Endothelial cell of umbilical vein (primary cell): Measurements from ENCODE around the gene USP48. TPM values are rescaled to one million over a fixed set of nuclear protein-coding genes. Genes with fewer than 3 reads are reported as not detected.

Source experiments
- BruUV-seq: library from RNA; stranded (reverse); fragments of 400-500 nt; replicated peaks from 2 replicates; lab custom pipeline; 2021; lab: Mats Ljungman, UMichigan
- CTCF ChIA-PET: fragments of 300-600, 350-600 bp; sonication (Branson Sonifier 250); formaldehyde crosslinking; loops from one replicate; lab custom pipeline; 2021; ENCODE audit warnings: antibody characterized with exemption, inconsistent platforms; lab: Charles Lee
- POLR2A ChIA-PET: fragments of 300-600, 350-600 bp; sonication (Branson Sonifier 250); formaldehyde crosslinking; loops from one replicate; lab custom pipeline; 2021; ENCODE audit warnings: antibody characterized with exemption, inconsistent platforms; lab: Charles Lee
- DNase-seq: peaks from one replicate; pipeline ENCODE4 v3.0.0-alpha.2; 2011; ENCODE audit warnings: low read depth, low spot score
- FAIRE-seq: peaks from 2 replicates; lab custom pipeline; 2011; peaks lifted over from hg19 to GRCh38; lab: Jason Lieb, UNC
- H2AFZ ChIP-seq: 2 replicates; pipeline ENCODE4 v1.6.0; 2012; ENCODE audit warnings: low read depth, low read length, control low read depth, inconsistent platforms
- H3K27ac ChIP-seq: 2 replicates; pipeline ENCODE4 v1.5.1; 2011; ENCODE audit warnings: low read depth, mild to moderate bottlenecking, control low read depth, low read length, moderate library complexity; ENCODE audit not compliant: insufficient read depth
- H3K27me3 ChIP-seq, 2 experiments: 2 replicates each; pipeline versions ENCODE4 v1.6.0 to v1.6.1; 2011; ENCODE audit warnings: low read length in 2 of 2, mixed read lengths in 1 of 2; ENCODE audit not compliant: control insufficient read depth in 2 of 2, insufficient read depth in 2 of 2
- H3K36me3 ChIP-seq, 2 experiments: 2 replicates in 1 of 2; 3 replicates in 1 of 2; pipeline ENCODE4 v1.5.1; 2011; ENCODE audit warnings: low read length in 2 of 2, mild to moderate bottlenecking in 1 of 2, moderate library complexity in 1 of 2; ENCODE audit not compliant: control insufficient read depth in 2 of 2, insufficient read depth in 2 of 2; ENCODE audit errors: extremely low read depth in 1 of 2
- H3K4me1 ChIP-seq: 3 replicates; pipeline ENCODE4 v1.5.1; 2011; ENCODE audit warnings: mild to moderate bottlenecking, low read length; ENCODE audit not compliant: control insufficient read depth, insufficient read depth; ENCODE audit errors: extremely low read depth
- H3K4me2 ChIP-seq: 2 replicates; pipeline ENCODE4 v1.6.1; 2011; ENCODE audit warnings: low read length, control low read depth, mixed read lengths; ENCODE audit not compliant: insufficient read depth
- H3K4me3 ChIP-seq, 3 experiments: fragments of 200-600 bp in 1 of 3; sonication (generic), shearing (Covaris generic) in 1 of 3; replicated peaks in 1 of 3; 2 replicates each; pipeline ENCODE4 v1.5.1; 2011 to 2016; ENCODE audit warnings: control low read depth in 3 of 3, low read length in 3 of 3, mild to moderate bottlenecking in 2 of 3, inconsistent platforms in 1 of 3, low read depth in 1 of 3, moderate library complexity in 1 of 3; ENCODE audit not compliant: insufficient read depth in 1 of 3
- H3K79me2 ChIP-seq: 2 replicates; pipeline ENCODE4 v1.6.0; 2012; ENCODE audit warnings: low read length, inconsistent platforms; ENCODE audit not compliant: control insufficient read depth, insufficient read depth
- H3K9ac ChIP-seq: replicated peaks from 2 replicates; pipeline ENCODE3; 2011; ENCODE audit warnings: low read length, control low read depth; ENCODE audit not compliant: insufficient read depth; ENCODE audit errors: extremely low read depth
- H3K9me1 ChIP-seq: replicated peaks from 3 replicates; pipeline ENCODE4 v1.6.0; 2011; ENCODE audit warnings: mild to moderate bottlenecking, low read length; ENCODE audit not compliant: control insufficient read depth, insufficient read depth; ENCODE audit errors: extremely low read depth
- H3K9me3 ChIP-seq: replicated peaks from 2 replicates; pipeline ENCODE4 v1.5.1; 2012; ENCODE audit warnings: low read length, inconsistent platforms; ENCODE audit not compliant: control insufficient read depth, insufficient read depth
- H4K20me1 ChIP-seq: replicated peaks from 2 replicates; pipeline ENCODE3; 2011; ENCODE audit warnings: mild to moderate bottlenecking, low read length; ENCODE audit not compliant: control insufficient read depth, insufficient read depth; ENCODE audit errors: extremely low read depth
- EZH2 ChIP-seq: IDR thresholded peaks from 2 replicates; pipeline ENCODE4 v1.6.1; 2012; ENCODE audit warnings: borderline replicate concordance, low read depth, mild to moderate bottlenecking, moderate library complexity, low read length, inconsistent platforms; ENCODE audit not compliant: severe bottlenecking
- FOS ChIP-seq: IDR thresholded peaks from 2 replicates; pipeline ENCODE4 v1.6.1; 2011; ENCODE audit warnings: mild to moderate bottlenecking, low read length, moderate library complexity, borderline replicate concordance; ENCODE audit not compliant: insufficient read depth
- POLR2A ChIP-seq: IDR thresholded peaks from 2 replicates; pipeline ENCODE4 v1.6.1; 2012; ENCODE audit warnings: low read depth, mild to moderate bottlenecking, control low read depth, low read length
- POLR2AphosphoS5 ChIP-seq: IDR thresholded peaks from 2 replicates; pipeline ENCODE4 v1.6.1; 2012; ENCODE audit warnings: low read depth, mild to moderate bottlenecking, control low read depth, low read length, moderate library complexity; ENCODE audit not compliant: insufficient read depth
- dilution Hi-C: fragments of 300-500 bp; cut with MboI; formaldehyde crosslinking; loops from one replicate; pipeline ENCODE4 v1.15.0; 2019; ENCODE audit warnings: low sequenced_read_pairs; ENCODE audit not compliant: extremely low pct_ligation_motif_present
- intact Hi-C: fragments of 100-400 bp; cut with micrococcal nuclease; formaldehyde crosslinking; loops from one replicate; pipeline ENCODE4 v1.10.0; 2022
- polyA plus RNA-seq, 4 experiments: library from polyadenylated mRNA; depleted of rRNA in 3 of 4; stranded (reverse) in 3 of 4; unstranded in 1 of 4; fragments of >200 nt; gene quantifications; 2 replicates each; pipeline versions ENCODE4 v1.2.1 to v1.2.3, GENCODE V29; 2011 to 2012; ENCODE audit warnings: missing spikeins in 1 of 4
- total RNA-seq: library from RNA; stranded (reverse); gene quantifications from 2 replicates; pipeline ENCODE4 v1.2.3, GENCODE V29; 2021

The USP48 gene
- total and polyA plus RNA-seq, 2 donors (not counting 3 experiments of a cell fraction or from before 2014, with no cell fraction given) = 27.2 to 149 TPM

DNA sequence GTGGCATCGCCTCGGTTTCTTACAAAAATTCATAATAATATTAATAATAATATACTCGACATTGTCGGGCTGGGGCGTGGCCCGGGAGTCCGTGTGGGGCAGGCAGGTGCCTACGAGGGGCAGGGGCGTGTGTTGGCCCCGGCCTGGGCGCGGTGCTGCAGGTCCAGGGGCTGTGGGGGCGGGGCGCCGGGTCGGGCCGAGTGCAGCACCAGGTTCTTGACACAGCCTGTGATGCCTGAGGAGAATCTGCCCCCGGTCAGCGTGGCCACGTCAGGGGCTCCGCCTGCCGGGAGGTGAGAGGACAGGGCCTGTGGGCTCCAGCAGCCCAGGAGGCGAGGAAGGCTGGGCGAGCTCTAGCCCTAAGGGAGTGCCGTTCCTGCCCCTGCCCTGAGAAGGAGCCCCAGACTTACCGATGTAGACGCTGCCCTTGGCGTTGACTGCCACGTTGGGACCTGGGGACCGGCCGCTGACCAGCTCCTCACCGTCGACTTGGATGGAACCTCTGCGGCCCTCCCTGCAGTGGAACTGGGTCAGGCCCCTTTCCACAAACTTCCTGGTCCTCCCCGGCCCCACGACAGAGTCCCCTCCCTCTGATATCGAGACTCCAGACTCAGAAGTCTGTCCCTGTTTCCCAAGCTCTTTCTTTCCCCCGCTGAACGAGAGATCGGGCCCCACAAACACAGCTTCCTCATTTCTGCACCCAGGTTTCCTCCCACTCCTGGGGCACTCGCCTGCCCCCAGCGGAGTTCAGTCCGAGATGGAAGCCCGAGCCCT, 40.4 kb upstream of the USP48 start:
- no peak overlapping the region for H3K4me3 ChIP-seq
- no peak overlapping the region for H3K27ac ChIP-seq
- no peak overlapping the region for H2AFZ ChIP-seq
- BruUV-seq = TSS peak; percentile 68
- DNase-seq (no peak), FAIRE-seq (no peak)
- H3K9me3 ChIP-seq = no peaks in the 10 kb centered on the region
- intact Hi-C loops = no loop called here
- no peaks in the 10 kb centered on the region for H3K27me3 ChIP-seq
- POLR2A ChIA-PET = no interaction called here
- peaks cover 43 to 70% of the 10 kb centered on the region in 2 experiments for H3K36me3 ChIP-seq
- TF ChIP-seq EZH2 (no peak), POLR2A (peak; percentile 34), POLR2AphosphoS5 (peak; percentile 47)
- H3K9me1 ChIP-seq = no peaks in the 10 kb centered on the region
- H3K9ac ChIP-seq = no peak overlapping the region
- dilution Hi-C loops = no loop called here
- peaks cover 9% of the 10 kb centered on the region for H3K4me1 ChIP-seq
- CTCF ChIA-PET = no interaction called here
- no peak overlapping the region for H3K4me2 ChIP-seq
- no peaks in the 10 kb centered on the region for H3K79me2 ChIP-seq
- no peaks in the 10 kb centered on the region for H4K20me1 ChIP-seq

DNA sequence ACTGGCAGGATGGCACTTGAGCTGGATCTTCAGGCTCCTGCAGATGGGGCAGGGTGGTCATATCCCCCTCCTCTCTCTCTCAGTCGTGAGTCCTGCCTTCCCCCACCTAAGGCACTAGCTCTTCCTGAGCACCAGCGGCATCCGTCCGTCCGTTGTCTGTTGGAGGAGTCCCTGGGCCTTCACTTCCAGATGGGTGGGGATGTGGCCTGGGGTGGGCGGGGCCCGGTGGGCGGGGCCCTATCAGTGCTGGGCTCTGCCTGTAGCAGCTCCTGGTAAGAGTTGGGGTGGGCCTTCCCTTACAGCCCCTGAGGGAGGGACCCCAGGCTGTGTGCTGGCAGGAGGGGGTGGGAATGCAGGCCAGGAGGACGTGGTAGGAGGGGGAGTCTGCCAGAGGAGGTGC, 39.4 kb upstream of the USP48 start:
- H3K27me3 ChIP-seq = no peaks in the 10 kb centered on the region
- H3K9me1 ChIP-seq = no peaks in the 10 kb centered on the region
- intact Hi-C loops = no loop called here
- H3K9me3 ChIP-seq = no peaks in the 10 kb centered on the region
- no TSS peak for BruUV-seq
- CTCF ChIA-PET = no interaction called here
- peaks cover 36 to 60% of the 10 kb centered on the region in 2 experiments for H3K36me3 ChIP-seq
- dilution Hi-C loops = no loop called here
- H4K20me1 ChIP-seq = no peaks in the 10 kb centered on the region
- FAIRE-seq (no peak), DNase-seq (no peak)
- TF ChIP-seq FOS = no peak
- TF ChIP-seq POLR2AphosphoS5 = peak; percentile 27
- H3K9ac ChIP-seq = no peak overlapping the region
- POLR2A ChIA-PET = no interaction called here
- H3K4me3 ChIP-seq = no peak overlapping the region
- no peak overlapping the region for H2AFZ ChIP-seq
- H3K4me2 ChIP-seq = no peak overlapping the region
- H3K27ac ChIP-seq = no peak overlapping the region
- no peaks in the 10 kb centered on the region for H3K79me2 ChIP-seq
- H3K4me1 ChIP-seq = peaks cover 14% of the 10 kb centered on the region
